Osteocyte (in vitro differentiated cells): Measurements from ENCODE around the gene TBC1D3B. TPM values are rescaled to one million over a fixed set of nuclear protein-coding genes. Genes with fewer than 3 reads are reported as not detected.
"Not testable (repeated sequence)": the region's sequence is repeated elsewhere in the genome, so short reads cannot be mapped to it uniquely, and the experiment has no call there.

ENCODE experiments used
- DNase-seq: peaks from one replicate; pipeline ENCODE4 v3.0.0; 2021; ENCODE audit warnings: mixed read lengths; ENCODE audit not compliant: unreplicated experiment; ENCODE audit errors: extremely low spot score
- H3K27ac Mint-ChIP-seq: one replicate; pipeline ENCODE4 v1.8.0; 2021; ENCODE audit warnings: mild to moderate bottlenecking, mixed read lengths; ENCODE audit not compliant: unreplicated experiment
- H3K27me3 Mint-ChIP-seq: one replicate; pipeline ENCODE4 v1.8.0; 2021; ENCODE audit warnings: mixed read lengths; ENCODE audit not compliant: unreplicated experiment
- H3K36me3 Mint-ChIP-seq: one replicate; pipeline ENCODE4 v1.8.0; 2021; ENCODE audit warnings: mixed read lengths; ENCODE audit not compliant: unreplicated experiment
- H3K4me1 Mint-ChIP-seq: one replicate; pipeline ENCODE4 v1.8.0; 2021; ENCODE audit warnings: mixed read lengths; ENCODE audit not compliant: unreplicated experiment
- H3K4me3 Mint-ChIP-seq: one replicate; pipeline ENCODE4 v1.8.0; 2021; ENCODE audit warnings: mild to moderate bottlenecking, moderate library complexity, mixed read lengths; ENCODE audit not compliant: unreplicated experiment
- H3K9me3 Mint-ChIP-seq: one replicate; pipeline ENCODE4 v1.8.0; 2021; ENCODE audit warnings: mixed read lengths; ENCODE audit not compliant: unreplicated experiment
- long read RNA-seq: library from polyadenylated mRNA; unstranded; transcript quantifications from one replicate; pipeline ENCODE4 v2.0.0, GENCODE V29; 2021
- total RNA-seq: library from RNA; stranded (reverse); gene quantifications from 2 replicates; pipeline ENCODE4 v1.2.1, GENCODE V29; 2021
- TF ChIP-seq, protein P1 (sequence below): fragments of 200-600 bp; sonication (generic); IDR thresholded peaks from 2 replicates; pipeline ENCODE4 v1.5.0; 2021; ENCODE audit warnings: antibody characterized with exemption, mild to moderate bottlenecking, moderate library complexity

TBC1D3B gene
- 11.7 and 12.6 TPM in 2 replicates for total RNA-seq
- long read RNA-seq = 0 reads

DNA sequence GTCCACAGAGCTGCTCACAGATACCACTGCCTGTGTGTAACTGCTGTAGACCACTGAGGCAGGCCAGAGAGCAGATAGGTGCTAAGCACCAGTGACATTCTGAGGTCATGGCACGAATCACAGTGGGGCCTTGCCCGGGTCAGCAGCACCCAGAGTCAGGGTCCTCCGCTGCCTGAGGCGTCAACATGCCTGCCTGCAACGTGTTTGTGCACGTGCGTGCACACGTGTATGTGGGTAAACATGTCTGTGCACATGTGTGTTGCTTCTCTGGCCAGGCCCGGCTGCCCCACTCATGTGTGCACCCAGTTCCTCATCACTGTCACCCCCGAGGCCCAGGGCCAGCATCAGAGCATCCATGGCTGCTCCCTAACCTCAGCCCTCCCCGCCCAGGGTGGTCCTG lies at the start of gene TBC1D3B:
TSS of gene TBC1D3B (minus strand) at position 101 of the 400 bp plus-strand sequence. CDS start 1,586 bp downstream, outside the sequence.
- not testable (repeated sequence) for H3K9me3 Mint-ChIP-seq, H3K27me3 Mint-ChIP-seq, H3K36me3 Mint-ChIP-seq, H3K4me3 Mint-ChIP-seq, H3K27ac Mint-ChIP-seq, H3K4me1 Mint-ChIP-seq, DNase-seq

DNA sequence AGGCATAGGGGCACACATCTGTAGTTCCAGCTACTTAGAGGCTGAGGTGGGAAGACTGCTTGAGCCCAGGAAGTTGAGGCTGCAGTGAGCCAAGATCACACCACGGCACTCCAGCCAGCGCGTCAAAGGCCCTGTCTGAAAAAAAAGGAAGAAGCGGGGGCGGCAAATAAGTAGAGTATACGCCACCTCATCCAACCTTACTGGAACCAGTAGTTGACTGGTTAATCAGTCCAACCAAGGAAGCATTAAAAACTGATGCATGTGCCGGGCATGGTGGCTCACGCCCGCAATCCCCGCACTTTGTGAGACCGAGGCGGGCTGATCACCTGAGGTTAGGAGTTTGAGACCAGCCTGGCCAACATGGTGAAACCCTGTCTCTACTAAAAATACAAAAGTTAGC lies 46.5 kb upstream of the TBC1D3B start:
- DNase-seq, H3K4me3 Mint-ChIP-seq, H3K9me3 Mint-ChIP-seq, H3K27me3 Mint-ChIP-seq, H3K36me3 Mint-ChIP-seq, H3K4me1 Mint-ChIP-seq, H3K27ac Mint-ChIP-seq: not testable (repeated sequence)

DNA sequence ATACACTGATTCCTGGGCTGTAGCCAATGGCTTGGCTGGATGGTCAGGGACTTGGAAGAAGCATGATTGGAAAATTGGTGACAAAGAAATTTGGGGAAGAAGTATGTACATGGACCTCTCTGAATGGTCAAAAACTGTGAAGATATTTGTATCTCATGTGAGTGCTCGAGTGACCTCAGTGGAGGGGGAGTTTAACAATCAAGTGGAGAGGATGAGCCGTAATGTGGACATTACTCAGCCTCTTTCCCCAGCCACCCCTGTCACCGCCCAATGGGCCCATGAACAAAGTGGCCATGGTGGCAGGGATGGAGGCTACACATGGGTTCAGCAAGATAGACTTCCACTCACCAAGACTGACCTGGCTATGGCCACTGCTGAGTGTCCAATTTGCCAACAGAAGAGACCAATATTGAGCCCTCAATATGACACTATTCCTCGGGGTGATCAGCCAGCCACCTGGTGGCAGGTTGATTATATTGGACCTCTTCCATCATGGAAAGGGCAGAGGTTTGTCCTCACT lies 45.2 kb upstream of the TBC1D3B start:
- not testable (repeated sequence) for H3K4me1 Mint-ChIP-seq, H3K27me3 Mint-ChIP-seq, H3K36me3 Mint-ChIP-seq

DNA sequence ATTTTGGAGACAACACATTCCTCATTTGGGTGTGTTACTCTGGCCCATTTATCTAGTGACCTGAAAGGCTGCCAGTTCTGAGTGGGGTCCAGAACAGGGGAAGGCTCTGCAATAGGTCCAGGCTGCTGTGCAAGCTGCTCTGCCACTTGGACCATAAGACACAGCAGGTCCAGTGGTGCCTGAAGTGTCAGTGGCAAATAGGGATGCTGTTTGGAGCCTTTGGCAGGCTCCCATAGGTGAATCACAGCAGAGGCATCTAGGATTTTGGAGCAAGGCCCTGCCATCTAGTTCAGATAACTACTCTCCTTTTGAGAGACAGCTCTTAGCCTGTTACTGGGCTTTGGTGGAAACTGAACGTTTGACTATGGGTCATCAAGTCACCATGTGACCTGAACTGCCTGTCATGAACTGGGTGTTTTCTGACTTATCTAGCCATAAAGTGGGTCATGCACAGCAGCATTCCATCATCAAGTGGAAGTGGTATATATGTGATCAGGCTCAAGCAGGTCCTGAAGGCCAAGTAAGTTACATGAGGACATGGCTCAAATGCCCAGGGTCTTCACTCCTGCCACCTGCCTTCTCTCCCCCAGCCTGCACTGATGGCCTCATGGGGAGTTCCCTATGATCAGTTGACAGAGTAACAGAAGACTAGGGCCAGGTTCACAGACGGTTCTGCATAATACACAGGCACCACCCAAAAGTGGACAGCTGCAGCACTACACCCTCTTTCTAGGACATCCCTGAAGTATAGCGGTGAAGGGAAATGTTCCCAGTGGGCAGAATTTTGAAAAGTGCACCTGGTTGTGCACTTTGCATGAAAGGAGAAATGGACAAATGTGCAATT lies 44.5 kb upstream of the TBC1D3B start:
- not testable (repeated sequence) for H3K4me1 Mint-ChIP-seq, H3K36me3 Mint-ChIP-seq, H3K27ac Mint-ChIP-seq, H3K27me3 Mint-ChIP-seq, H3K4me3 Mint-ChIP-seq
- peak; percentile 67 for DNase-seq
- peaks cover 12% of the 10 kb centered on the region for H3K9me3 Mint-ChIP-seq

More for the DNA sequence above, 45.2 kb upstream of the TBC1D3B start:
- DNase-seq = peak; percentile 70
- H3K4me3 Mint-ChIP-seq, H3K27ac Mint-ChIP-seq: not testable (repeated sequence)
- peaks cover 12% of the 10 kb centered on the region for H3K9me3 Mint-ChIP-seq

DNA sequence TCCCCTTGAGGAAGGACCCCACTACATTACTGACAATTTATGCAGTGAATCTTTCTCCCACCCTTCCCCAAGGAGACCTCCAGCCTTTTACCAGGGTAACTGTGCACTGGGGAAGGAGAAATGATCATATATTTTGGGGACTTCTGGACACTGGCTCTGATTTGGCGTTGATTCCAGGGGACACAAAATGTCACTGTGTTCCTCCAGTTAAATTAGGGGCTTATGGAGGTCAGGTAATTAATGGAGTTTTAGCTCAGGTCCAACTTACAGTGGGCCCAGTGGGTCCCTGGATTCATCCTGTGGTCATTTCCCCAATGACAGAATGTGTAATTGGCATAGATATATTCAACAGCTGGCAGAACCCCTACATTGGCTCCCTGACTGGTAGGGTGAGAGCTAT lies 43.1 kb upstream of the TBC1D3B start:
- H3K27ac Mint-ChIP-seq, H3K36me3 Mint-ChIP-seq, H3K4me1 Mint-ChIP-seq, H3K4me3 Mint-ChIP-seq: not testable (repeated sequence)
- peaks cover 11% of the 10 kb centered on the region for H3K27me3 Mint-ChIP-seq
- peak; percentile 49 for DNase-seq
- H3K9me3 Mint-ChIP-seq = peaks cover 12% of the 10 kb centered on the region

DNA sequence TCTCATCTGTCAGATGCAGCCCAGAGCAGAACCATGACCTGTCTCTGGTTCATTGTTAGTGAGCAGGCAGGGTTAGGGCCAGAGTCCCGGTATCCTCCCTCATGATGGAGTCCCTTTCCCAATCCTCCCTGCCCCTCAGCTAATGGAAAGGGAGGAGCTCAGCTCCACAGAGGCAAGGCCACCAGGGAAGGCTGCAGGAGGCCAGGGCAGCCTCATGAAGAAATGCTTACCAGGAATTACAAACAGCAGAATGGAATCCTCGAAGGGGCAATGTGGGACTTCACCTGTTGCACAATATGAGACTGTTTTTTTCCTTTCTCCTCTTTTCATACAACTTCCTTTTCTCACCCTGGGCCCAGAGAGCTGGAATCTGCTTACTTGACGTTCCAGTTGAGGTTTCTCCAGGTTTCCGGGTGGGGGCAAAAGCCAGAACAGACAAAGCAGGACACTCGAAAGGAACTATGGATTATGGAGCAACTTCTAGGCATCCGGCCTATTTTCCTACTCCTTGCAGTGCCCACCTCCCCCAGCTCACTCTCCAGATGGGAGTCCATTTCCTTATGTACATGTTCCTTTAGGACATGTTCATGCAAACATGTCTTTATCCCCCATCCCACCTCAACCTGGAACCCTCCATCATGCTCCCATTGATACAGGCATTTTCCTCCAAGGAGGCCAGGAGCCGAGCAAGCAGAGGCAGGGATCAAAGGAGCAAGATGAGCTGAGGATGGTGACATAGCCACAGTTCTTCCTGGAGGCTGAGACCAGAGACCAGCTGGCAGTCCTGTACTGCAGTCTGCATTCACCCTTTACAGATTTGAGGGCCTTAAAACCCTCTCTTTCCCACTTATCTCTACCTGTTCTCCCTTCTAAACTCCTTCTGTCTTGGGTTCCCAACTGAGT lies 39.2 kb upstream of the TBC1D3B start:
- H3K36me3 Mint-ChIP-seq, H3K27ac Mint-ChIP-seq, H3K4me3 Mint-ChIP-seq, DNase-seq, H3K4me1 Mint-ChIP-seq: not testable (repeated sequence)
- H3K9me3 Mint-ChIP-seq = peaks cover 12% of the 10 kb centered on the region
- H3K27me3 Mint-ChIP-seq = peaks cover 30% of the 10 kb centered on the region

DNA sequence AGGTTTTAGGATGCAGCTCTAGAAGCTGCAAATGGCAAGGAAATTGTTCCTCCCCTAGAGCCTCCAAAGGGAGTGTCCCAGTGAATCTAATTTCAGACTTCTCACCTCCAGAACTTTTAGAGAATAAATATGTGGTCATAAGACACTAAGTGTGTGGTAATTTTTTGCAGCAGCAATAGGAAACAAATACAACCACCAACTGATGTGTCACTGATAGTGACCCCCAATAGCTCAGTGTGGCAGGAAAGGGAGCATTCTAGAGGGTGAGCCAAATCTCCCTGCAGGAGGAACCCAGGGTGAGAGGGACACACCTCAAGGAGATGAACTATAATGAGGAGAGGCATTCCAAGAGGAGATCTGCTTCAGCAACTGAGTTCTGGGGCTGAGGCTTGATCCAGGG lies 38.5 kb upstream of the TBC1D3B start:
- no peaks in the 10 kb centered on the region for H3K36me3 Mint-ChIP-seq
- H3K9me3 Mint-ChIP-seq = peaks cover 12% of the 10 kb centered on the region
- no peaks in the 10 kb centered on the region for H3K4me1 Mint-ChIP-seq
- TF ChIP-seq, protein P1, sequence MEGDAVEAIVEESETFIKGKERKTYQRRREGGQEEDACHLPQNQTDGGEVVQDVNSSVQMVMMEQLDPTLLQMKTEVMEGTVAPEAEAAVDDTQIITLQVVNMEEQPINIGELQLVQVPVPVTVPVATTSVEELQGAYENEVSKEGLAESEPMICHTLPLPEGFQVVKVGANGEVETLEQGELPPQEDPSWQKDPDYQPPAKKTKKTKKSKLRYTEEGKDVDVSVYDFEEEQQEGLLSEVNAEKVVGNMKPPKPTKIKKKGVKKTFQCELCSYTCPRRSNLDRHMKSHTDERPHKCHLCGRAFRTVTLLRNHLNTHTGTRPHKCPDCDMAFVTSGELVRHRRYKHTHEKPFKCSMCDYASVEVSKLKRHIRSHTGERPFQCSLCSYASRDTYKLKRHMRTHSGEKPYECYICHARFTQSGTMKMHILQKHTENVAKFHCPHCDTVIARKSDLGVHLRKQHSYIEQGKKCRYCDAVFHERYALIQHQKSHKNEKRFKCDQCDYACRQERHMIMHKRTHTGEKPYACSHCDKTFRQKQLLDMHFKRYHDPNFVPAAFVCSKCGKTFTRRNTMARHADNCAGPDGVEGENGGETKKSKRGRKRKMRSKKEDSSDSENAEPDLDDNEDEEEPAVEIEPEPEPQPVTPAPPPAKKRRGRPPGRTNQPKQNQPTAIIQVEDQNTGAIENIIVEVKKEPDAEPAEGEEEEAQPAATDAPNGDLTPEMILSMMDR = no peak
- peaks cover 30% of the 10 kb centered on the region for H3K27me3 Mint-ChIP-seq
- no peak overlapping the region for H3K4me3 Mint-ChIP-seq
- no peak overlapping the region for H3K27ac Mint-ChIP-seq
- DNase-seq = no peak
